NCI-H146 (cell line): ENCODE results near the gene PAX7.
"Not testable (repeated sequence)": the region's sequence is repeated elsewhere in the genome, so short reads cannot be mapped to it uniquely, and the experiment has no call there.

ENCODE experiments used
- DNase-seq: peaks from one replicate; lab custom pipeline; 2025; lab: John Stamatoyannopoulos, UW

The PAX7 gene

GRCh38 chr1:18630511-18631495 lies at the start of gene PAX7:
TSS of gene PAX7 (plus strand) at chr1:18630846. CDS start at chr1:18631604, 758 bp downstream.
- DNase-seq = no peak

- no peak for DNase-seq
Observed at GRCh38 chr1:18581420-18581880, 49.2 kb upstream of the PAX7 start.

- no peak for DNase-seq
Observed at GRCh38 chr1:18582890-18583289, 47.8 kb upstream of the PAX7 start.

GRCh38 chr1:18583326-18583941 lies 47.2 kb upstream of the PAX7 start:
- DNase-seq = no peak

- not testable (repeated sequence) for DNase-seq
Observed at GRCh38 chr1:18586016-18586415, 44.6 kb upstream of the PAX7 start.

GRCh38 chr1:18588093-18588492 lies 42.6 kb upstream of the PAX7 start:
- DNase-seq = no peak

- DNase-seq = no peak
Observed at GRCh38 chr1:18592368-18592767, 38.3 kb upstream of the PAX7 start.

GRCh38 chr1:18597160-18598042 lies 33.2 kb upstream of the PAX7 start:
- no peak for DNase-seq

GRCh38 chr1:18599086-18599485 lies 31.6 kb upstream of the PAX7 start:
- no peak for DNase-seq

- DNase-seq = no peak
Observed at GRCh38 chr1:18599704-18600103, 30.9 kb upstream of the PAX7 start.

GRCh38 chr1:18602533-18603211 lies 28.0 kb upstream of the PAX7 start:
- no peak for DNase-seq

GRCh38 chr1:18603212-18603852 lies 27.3 kb upstream of the PAX7 start:
- no peak for DNase-seq

GRCh38 chr1:18606443-18607288 lies 24.0 kb upstream of the PAX7 start:
- DNase-seq = no peak

GRCh38 chr1:18607289-18607760 lies 23.3 kb upstream of the PAX7 start:
- DNase-seq = no peak

GRCh38 chr1:18608534-18608933 lies 22.1 kb upstream of the PAX7 start:
- DNase-seq = no peak

- no peak for DNase-seq
Observed at GRCh38 chr1:18611311-18611710, 19.3 kb upstream of the PAX7 start.

- no peak for DNase-seq
Observed at GRCh38 chr1:18612073-18612472, 18.6 kb upstream of the PAX7 start.

GRCh38 chr1:18614069-18614735 lies 16.4 kb upstream of the PAX7 start:
- DNase-seq = no peak
